CD14-positive monocyte (primary cell): ENCODE measurements around the gene KCNJ10. TPM values are rescaled to one million over a fixed set of nuclear protein-coding genes. Genes with fewer than 3 reads are reported as not detected.
A peak's percentile ranks its signal among the peaks of the same experiment; 100 is the strongest.

Experiments used
- DNase-seq, 3 donors: peaks; one replicate each; pipeline ENCODE4 v3.0.0-alpha.2; 2011 to 2022
- H2AFZ ChIP-seq: 2 replicates; pipeline ENCODE4 v1.6.0; 2012; ENCODE audit warnings: mild to moderate bottlenecking, low read depth, low read length, inconsistent platforms; ENCODE audit not compliant: insufficient read depth, poor library complexity, severe bottlenecking
- H3K27ac ChIP-seq, 2 donors: 1 replicate in 1 of 2; 2 replicates in 1 of 2; pipeline ENCODE4 v1.5.1; 2012 to 2013; ENCODE audit warnings: low read length in 2 of 2, control low read depth in 1 of 2, inconsistent platforms in 1 of 2, low read depth in 1 of 2, mild to moderate bottlenecking in 1 of 2
- H3K27me3 ChIP-seq, 2 donors: one replicate each; pipeline versions ENCODE4 v1.6.0 to v1.6.1; 2011 to 2013; ENCODE audit warnings: low read length in 2 of 2; ENCODE audit not compliant: control insufficient read depth in 2 of 2, insufficient read depth in 2 of 2
- H3K36me3 ChIP-seq, 2 donors: replicated peaks in 1 of 2; 1 replicate in 1 of 2; 2 replicates in 1 of 2; pipeline versions ENCODE4 v1.5.1 to v1.6.1; 2012 to 2013; ENCODE audit warnings: low read length in 2 of 2, control low read depth in 1 of 2, inconsistent platforms in 1 of 2, mild to moderate bottlenecking in 1 of 2; ENCODE audit not compliant: insufficient read depth in 2 of 2, control insufficient read depth in 1 of 2
- H3K4me1 ChIP-seq, 2 donors: 1 replicate in 1 of 2; 2 replicates in 1 of 2; pipeline versions ENCODE4 v1.5.1 to v1.6.1; 2012 to 2013; ENCODE audit warnings: low read length in 2 of 2, control low read depth in 1 of 2, inconsistent platforms in 1 of 2, mild to moderate bottlenecking in 1 of 2, moderate library complexity in 1 of 2; ENCODE audit not compliant: insufficient read depth in 2 of 2, control insufficient read depth in 1 of 2
- H3K4me2 ChIP-seq: replicated peaks from 2 replicates; pipeline ENCODE3; 2012; ENCODE audit warnings: low read length, moderate library complexity, mild to moderate bottlenecking; ENCODE audit not compliant: poor library complexity, severe bottlenecking; ENCODE audit errors: extremely low read depth
- H3K4me3 ChIP-seq, 3 experiments: fragments of 200-600 bp in 1 of 3; sonication (generic) in 1 of 3; replicated peaks in 1 of 3; 1 replicate in 2 of 3; 2 replicates in 1 of 3; pipeline ENCODE4 v1.5.1; 2011 to 2013; ENCODE audit warnings: low read length in 3 of 3, mild to moderate bottlenecking in 3 of 3, control low read depth in 2 of 3, low read depth in 2 of 3, inconsistent platforms in 1 of 3, moderate library complexity in 1 of 3
- H3K79me2 ChIP-seq: 2 replicates; pipeline ENCODE4 v1.6.0; 2012; ENCODE audit warnings: mild to moderate bottlenecking, control low read depth, inconsistent platforms, low read length, moderate library complexity; ENCODE audit not compliant: insufficient read depth
- H3K9ac ChIP-seq: 2 replicates; pipeline ENCODE4 v1.6.0; 2017; ENCODE audit warnings: low read length, mild to moderate bottlenecking; ENCODE audit not compliant: insufficient read depth, poor library complexity, severe bottlenecking
- H3K9me3 ChIP-seq, 2 donors: replicated peaks in 1 of 2; 1 replicate in 1 of 2; 2 replicates in 1 of 2; pipeline versions ENCODE4 v1.5.1 to v1.6.1; 2012 to 2013; ENCODE audit warnings: low read length in 2 of 2, control low read depth in 1 of 2; ENCODE audit not compliant: control insufficient read depth in 1 of 2, insufficient read depth in 1 of 2
- H4K20me1 ChIP-seq: 2 replicates; pipeline ENCODE4 v1.6.0; 2012; ENCODE audit warnings: mild to moderate bottlenecking, low read length, control low read depth, moderate library complexity; ENCODE audit not compliant: insufficient read depth
- H3K27ac Mint-ChIP-seq, 7 donors: one replicate each; pipeline ENCODE4 v1.8.0; 2020; ENCODE audit warnings: mild to moderate bottlenecking in 7 of 7, mixed read lengths in 7 of 7, moderate library complexity in 6 of 7, inconsistent platforms in 2 of 7
- H3K27me3 Mint-ChIP-seq, 3 donors: one replicate each; pipeline ENCODE4 v1.8.0; 2021 to 2022; ENCODE audit warnings: low read depth in 3 of 3, mild to moderate bottlenecking in 3 of 3, mixed read lengths in 3 of 3, moderate library complexity in 3 of 3, inconsistent platforms in 1 of 3
- H3K36me3 Mint-ChIP-seq, 2 donors: one replicate each; pipeline ENCODE4 v1.8.0; 2020; ENCODE audit warnings: mixed read lengths in 2 of 2, inconsistent platforms in 1 of 2, mild to moderate bottlenecking in 1 of 2
- H3K4me1 Mint-ChIP-seq: one replicate; pipeline ENCODE4 v1.8.0; 2020; ENCODE audit warnings: mild to moderate bottlenecking, mixed read lengths
- H3K4me3 Mint-ChIP-seq, 2 donors: one replicate each; pipeline ENCODE4 v1.8.0; 2020; ENCODE audit warnings: mild to moderate bottlenecking in 2 of 2, mixed read lengths in 2 of 2, moderate library complexity in 1 of 2
- H3K9me3 Mint-ChIP-seq, 7 donors: one replicate each; pipeline ENCODE4 v1.8.0; 2020 to 2022; ENCODE audit warnings: mixed read lengths in 7 of 7, mild to moderate bottlenecking in 6 of 7, moderate library complexity in 6 of 7, inconsistent platforms in 2 of 7
- CTCF ChIP-seq: fragments of 200-600 bp; IDR thresholded peaks from one replicate; pipeline ENCODE4 v1.8.0; 2022; ENCODE audit warnings: antibody characterized with exemption, mild to moderate bottlenecking
- WGBS: methylation state at CpG from one replicate; pipeline ENCODE4 v1.1.5; 2013; ENCODE audit warnings: missing lambda C conversion rate; ENCODE audit not compliant: insufficient coverage; 5-methylcytosine and 5-hydroxymethylcytosine counted together
- intact Hi-C, 2 donors: fragments of 100-400 bp; cut with micrococcal nuclease; formaldehyde crosslinking; loops; one replicate each; pipeline versions ENCODE4 v1.15.0 to v1.15.1; 2023
- polyA plus RNA-seq, 3 donors: library from polyadenylated mRNA; depleted of rRNA in 1 of 3; unstranded in 2 of 3; stranded (reverse) in 1 of 3; fragments of 300-500 nt in 2 of 3; fragments of >200 nt in 1 of 3; fragmentation: Illumina TruSeq in 2 of 3; gene quantifications; 1 replicate in 2 of 3; 2 replicates in 1 of 3; pipeline ENCODE4 v1.2.3, GENCODE V29; 2012 to 2021

Gene KCNJ10
- polyA plus RNA-seq, 3 donors: 0.23 TPM; not detected in 2

GRCh38 chr1:160090760-160091159 is 20.8 kb upstream of the KCNJ10 start:
- H4K20me1 ChIP-seq: peaks cover 8% of the 10 kb centered on the region
- TF ChIP-seq CTCF: no peak
- intact Hi-C loops: loop anchor here (10.0 kb wide), 2 partner anchors 156 to 306 kb away; partner anchors contain the start of gene DUSP23 (in 1 of the 2)
- DNase-seq: no peak
- H3K27ac Mint-ChIP-seq: peak overlapping the region in 1 of 7 donors; percentile 18
- 100% methylated on average over 1 of the region's 4 CpGs for WGBS
- H3K4me1 ChIP-seq: peaks cover 0 to 2% of the 10 kb centered on the region in 2 donors
- H3K4me3 Mint-ChIP-seq: no peak overlapping the region
- no peaks in the 10 kb centered on the region for H3K9me3 ChIP-seq
- H3K9me3 Mint-ChIP-seq: peaks cover 0 to under 1% (median 0%) of the 10 kb centered on the region in 7 donors
- H3K27ac ChIP-seq: no peak overlapping the region
- no peak overlapping the region for H3K9ac ChIP-seq
- H3K4me3 ChIP-seq: no peak overlapping the region
- H3K4me1 Mint-ChIP-seq: peaks cover under 1% of the 10 kb centered on the region
- no peaks in the 10 kb centered on the region for H3K79me2 ChIP-seq
- peaks cover 25 to 28% of the 10 kb centered on the region in 2 donors for H3K36me3 Mint-ChIP-seq
- no peak overlapping the region for H3K4me2 ChIP-seq
- H2AFZ ChIP-seq: no peak overlapping the region
- peaks cover 14 to 50% of the 10 kb centered on the region in 2 donors for H3K36me3 ChIP-seq
- no peaks in the 10 kb centered on the region for H3K27me3 ChIP-seq
- peaks cover 1 to 10% (median 6%) of the 10 kb centered on the region in 3 donors for H3K27me3 Mint-ChIP-seq

- Mint-ChIP-seq H3K9me3 (peaks cover 0 to 3% (median 0%) of the 10 kb centered on the region in 7 donors), H3K4me3 (no peak overlapping the region)
Measured at GRCh38 chr1:160089883-160090282, 19.9 kb upstream of the KCNJ10 start.

More at GRCh38 chr1:160089883-160090282, 19.9 kb upstream of the KCNJ10 start:
- Histone ChIP-seq H4K20me1 (peaks cover 6% of the 10 kb centered on the region), H3K27ac (no peak overlapping the region), H3K36me3 (peaks cover 14 to 47% of the 10 kb centered on the region in 2 donors), H3K4me3 (no peak overlapping the region), H3K27me3 (peaks cover 0 to 2% of the 10 kb centered on the region in 2 donors), H3K4me1 (no peaks in the 10 kb centered on the region), H3K9ac (no peak overlapping the region), H3K9me3 (no peaks in the 10 kb centered on the region), H3K79me2 (no peaks in the 10 kb centered on the region), H2AFZ (no peak overlapping the region), H3K4me2 (no peak overlapping the region)
- Mint-ChIP-seq H3K27ac (no peak overlapping the region), H3K36me3 (peaks cover 25 to 28% of the 10 kb centered on the region in 2 donors), H3K27me3 (peaks cover 1 to 16% (median 10%) of the 10 kb centered on the region in 3 donors), H3K4me1 (peaks cover 2% of the 10 kb centered on the region)
- no peak for TF ChIP-seq CTCF
- whole genome bisulfite sequencing: 89% methylated on average over 2 of the region's 3 CpGs
- no peak for DNase-seq
- intact Hi-C loops: loop anchor here (5.0 to 10.0 kb wide), 5 partner anchors 153 to 305 kb away; partner anchors contain the start of gene DUSP23 (in 1 of the 2)
